Thyroid gland (tissue), 4 donors: ENCODE measurements around the gene SKOR2.

Experiments
- CTCF ChIP-seq, 6 experiments: fragments of 200-600 bp in 3 of 6; fragments of 450-650 bp in 3 of 6; sonication (generic) in 3 of 6; IDR thresholded peaks; one replicate each; pipeline ENCODE4 v1.5.1; 2016 to 2019; ENCODE audit warnings: antibody characterized with exemption in 6 of 6, mild to moderate bottlenecking in 2 of 6, inconsistent platforms in 1 of 6, moderate library complexity in 1 of 6
- POLR2A ChIP-seq, 2 donors: fragments of 450-650 bp; IDR thresholded peaks; one replicate each; pipeline ENCODE4 v1.6.1; 2017; ENCODE audit warnings: antibody characterized with exemption in 2 of 2, mild to moderate bottlenecking in 2 of 2, moderate library complexity in 1 of 2

GRCh38 chr18:47246027-47246971 lies 5.2 kb downstream of the SKOR2 start:
- TF ChIP-seq POLR2A (IDR thresholded peaks at IDR 0.05) (no peak), CTCF (IDR thresholded peaks at IDR 0.05) (no peak)
